K562 (cell line): Measurements from ENCODE around the gene RNF167. TPM values are rescaled to one million over a fixed set of nuclear protein-coding genes. Genes with fewer than 3 reads are reported as not detected.
A peak's percentile ranks its signal among the peaks of the same experiment; 100 is the strongest.

Experiments
- DNMT1 ChIP-seq: fragments of 450-650 bp; IDR thresholded peaks from 2 replicates; pipeline ENCODE4 v1.6.1; 2016; ENCODE audit warnings: antibody characterized with exemption, mild to moderate bottlenecking
- FOS ChIP-seq: IDR thresholded peaks from 3 replicates; pipeline ENCODE4 v1.6.1; 2011; ENCODE audit not compliant: insufficient read length; ENCODE audit errors: extremely low read depth
- GTF2A2 ChIP-seq: IDR thresholded peaks from 2 replicates; pipeline ENCODE4 v1.6.1; 2016; ENCODE audit warnings: mild to moderate bottlenecking, missing genetic modification characterization, missing compliant biosample characterization
- NUFIP1 ChIP-seq: fragments of 450-650 bp; IDR thresholded peaks from 2 replicates; pipeline ENCODE4 v1.6.1; 2018; ENCODE audit not compliant: partially characterized antibody
- PCBP1 ChIP-seq: fragments of 200-400 bp; formaldehyde crosslinking; IDR thresholded peaks from 2 replicates; pipeline ENCODE4 v1.6.1; 2018; ENCODE audit warnings: mild to moderate bottlenecking, low read depth, low read length; ENCODE audit not compliant: poor library complexity, severe bottlenecking
- PHF21A ChIP-seq: fragments of 450-650 bp; IDR thresholded peaks from 2 replicates; pipeline ENCODE4 v1.6.1; 2017; ENCODE audit warnings: low read depth, borderline replicate concordance
- POLR2B ChIP-seq: fragments of 450-650 bp; IDR thresholded peaks from 2 replicates; pipeline ENCODE4 v1.6.1; 2018; ENCODE audit warnings: low read depth; ENCODE audit not compliant: partially characterized antibody
- PRMT5 ChIP-seq: sonication (generic); formaldehyde crosslinking; IDR thresholded peaks from 2 replicates; pipeline ENCODE4 v1.5.0; 2020; ENCODE audit warnings: missing genetic modification reagents
- RNF2 ChIP-seq: sonication (generic); IDR thresholded peaks from 2 replicates; pipeline ENCODE4 v1.6.1; 2016
- SP2 ChIP-seq: IDR thresholded peaks from 2 replicates; pipeline ENCODE4 v1.6.1; 2011; ENCODE audit warnings: mild to moderate bottlenecking, low read depth, low read length, moderate library complexity; ENCODE audit not compliant: poor library complexity, severe bottlenecking; ENCODE audit errors: extremely low read depth
- ZKSCAN3 ChIP-seq: fragments of 250-450 bp; sonication (Bioruptor Pico); IDR thresholded peaks from 2 replicates; pipeline ENCODE4 v1.4.0; 2020
- ZNF134 ChIP-seq: fragments of 250-450 bp; sonication (Bioruptor Pico); conservative IDR thresholded peaks from 2 replicates; pipeline ENCODE4 v1.4.0; 2020
- polyA plus RNA-seq, 8 experiments: library from polyadenylated mRNA; depleted of rRNA in 4 of 8; stranded (reverse) in 5 of 8; unstranded in 3 of 8; fragments of >200 nt; fragmentation: Nextera tagmentation in 2 of 8; fragmentation: Illumina TruSeq in 1 of 8; extraction: Ambion mirVana in 2 of 8; extraction: Trizol in 1 of 8; gene quantifications; 2 replicates each; pipeline versions ENCODE4 v1.2.1 to v1.2.3, GENCODE V29; 2011 to 2014; ENCODE audit warnings: inconsistent platforms in 1 of 8, missing spikeins in 1 of 8
- total RNA-seq, 7 experiments: library from RNA; depleted of rRNA in 6 of 7; stranded (reverse); fragments of >200 nt in 6 of 7; fragmentation: Illumina TruSeq in 2 of 7; extraction: Trizol in 2 of 7; gene quantifications; 2 replicates each; pipeline versions ENCODE4 v1.2.1 to v1.2.3, GENCODE V29; 2011 to 2021; ENCODE audit warnings: low replicate concordance in 1 of 7
- TF ChIP-seq, protein P1 (sequence below): sonication (generic); formaldehyde crosslinking; IDR thresholded peaks from 2 replicates; pipeline ENCODE4 v1.8.0; 2022; ENCODE audit warnings: missing genetic modification reagents, mild to moderate bottlenecking, borderline replicate concordance
- TF ChIP-seq, protein P2 (sequence below), 2 experiments: IDR thresholded peaks; 2 replicates each; pipeline ENCODE4 v1.6.1; 2011; ENCODE audit warnings: borderline replicate concordance in 1 of 2, control low read depth in 1 of 2, low read depth in 1 of 2, low read length in 1 of 2, mild to moderate bottlenecking in 1 of 2, mixed read lengths in 1 of 2, moderate library complexity in 1 of 2; ENCODE audit not compliant: insufficient read depth in 1 of 2, insufficient read length in 1 of 2, poor library complexity in 1 of 2, severe bottlenecking in 1 of 2; ENCODE audit errors: extremely low read depth in 1 of 2
- TF ChIP-seq, protein P3 (sequence below): sonication (generic); formaldehyde crosslinking; IDR thresholded peaks from 2 replicates; pipeline ENCODE4 v1.9.0; 2022; ENCODE audit warnings: mild to moderate bottlenecking, missing genetic modification reagents
- TF ChIP-seq, protein P4 (sequence below): sonication (generic); formaldehyde crosslinking; IDR thresholded peaks from 2 replicates; pipeline ENCODE4 v1.8.0; 2023; ENCODE audit warnings: mild to moderate bottlenecking, missing genetic modification reagents
- TF ChIP-seq, protein P5 (sequence below), 2 experiments: fragments of 200-800 bp in 1 of 2; sonication (Bioruptor generic) in 1 of 2; sonication (generic) in 1 of 2; formaldehyde crosslinking in 1 of 2; IDR thresholded peaks in 1 of 2; conservative IDR thresholded peaks in 1 of 2; 2 replicates each; pipeline versions ENCODE4 v1.5.0 to v1.6.1; 2016 to 2020; ENCODE audit warnings: missing compliant biosample characterization in 1 of 2, missing genetic modification characterization in 1 of 2, missing genetic modification reagents in 1 of 2
- TF ChIP-seq, protein P6 (sequence below), 2 experiments: fragments of 450-650 bp; IDR thresholded peaks; 2 replicates each; pipeline ENCODE4 v1.6.1; 2016

The RNF167 gene
- total and polyA plus RNA-seq, 9 of the 15 experiments (the other 6 are each of a cell fraction or from before 2014, with no cell fraction given) = 16.5 to 143 (median 45.5) TPM

DNA sequence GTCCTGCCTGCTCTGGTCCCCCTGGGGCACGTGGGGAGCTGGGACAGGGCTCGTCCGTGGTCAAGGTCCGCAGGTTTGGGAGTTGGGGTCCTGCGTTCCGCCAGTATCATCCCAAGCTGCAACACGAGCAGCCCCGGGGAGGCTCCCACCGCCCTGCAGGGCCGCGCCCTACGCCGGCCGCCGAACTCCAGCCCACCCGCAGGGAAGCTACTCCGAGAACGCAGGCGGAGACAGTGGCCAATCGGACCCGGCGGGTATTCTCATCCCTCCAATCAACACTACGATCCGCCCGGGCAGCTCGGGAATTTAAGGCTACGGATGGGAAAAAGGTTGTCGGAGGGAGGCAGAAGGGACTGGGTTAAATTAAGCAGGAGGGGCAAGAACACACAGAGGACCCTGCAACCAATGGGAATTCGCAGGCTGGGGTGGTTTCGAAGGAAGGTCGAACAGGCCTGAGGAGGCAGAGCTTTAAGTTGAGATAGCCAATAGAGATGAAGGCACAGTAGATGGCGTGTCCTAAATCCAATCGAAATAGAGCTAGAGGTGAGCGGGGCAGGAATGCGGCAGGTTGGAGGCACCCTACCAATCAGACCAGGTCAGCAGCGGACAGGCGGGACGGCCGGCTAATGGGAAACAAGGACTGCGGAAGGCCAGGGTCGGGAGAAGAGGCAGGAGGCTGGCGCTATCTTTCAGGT, 26.9 kb downstream of the RNF167 start (continued):
- TF ChIP-seq DNMT1 (no peak), PCBP1 (no peak), RNF2 (peak; percentile 33; the same call in 1 of the 2 replicates), ZKSCAN3 (CRISPR knock-in tag) (no peak), NUFIP1 (no peak), PHF21A (no peak), PRMT5 (CRISPR knock-in tag) (no peak), SP2 (peak; percentile 94), GTF2A2 (no peak), FOS (peak; percentile 98), POLR2B (peak; percentile 16), ZNF134 (CRISPR knock-in tag) (no peak)
- TF ChIP-seq, protein P1, sequence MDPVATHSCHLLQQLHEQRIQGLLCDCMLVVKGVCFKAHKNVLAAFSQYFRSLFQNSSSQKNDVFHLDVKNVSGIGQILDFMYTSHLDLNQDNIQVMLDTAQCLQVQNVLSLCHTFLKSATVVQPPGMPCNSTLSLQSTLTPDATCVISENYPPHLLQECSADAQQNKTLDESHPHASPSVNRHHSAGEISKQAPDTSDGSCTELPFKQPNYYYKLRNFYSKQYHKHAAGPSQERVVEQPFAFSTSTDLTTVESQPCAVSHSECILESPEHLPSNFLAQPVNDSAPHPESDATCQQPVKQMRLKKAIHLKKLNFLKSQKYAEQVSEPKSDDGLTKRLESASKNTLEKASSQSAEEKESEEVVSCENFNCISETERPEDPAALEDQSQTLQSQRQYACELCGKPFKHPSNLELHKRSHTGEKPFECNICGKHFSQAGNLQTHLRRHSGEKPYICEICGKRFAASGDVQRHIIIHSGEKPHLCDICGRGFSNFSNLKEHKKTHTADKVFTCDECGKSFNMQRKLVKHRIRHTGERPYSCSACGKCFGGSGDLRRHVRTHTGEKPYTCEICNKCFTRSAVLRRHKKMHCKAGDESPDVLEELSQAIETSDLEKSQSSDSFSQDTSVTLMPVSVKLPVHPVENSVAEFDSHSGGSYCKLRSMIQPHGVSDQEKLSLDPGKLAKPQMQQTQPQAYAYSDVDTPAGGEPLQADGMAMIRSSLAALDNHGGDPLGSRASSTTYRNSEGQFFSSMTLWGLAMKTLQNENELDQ (CRISPR knock-in tag) = no peak
- TF ChIP-seq, protein P2, sequence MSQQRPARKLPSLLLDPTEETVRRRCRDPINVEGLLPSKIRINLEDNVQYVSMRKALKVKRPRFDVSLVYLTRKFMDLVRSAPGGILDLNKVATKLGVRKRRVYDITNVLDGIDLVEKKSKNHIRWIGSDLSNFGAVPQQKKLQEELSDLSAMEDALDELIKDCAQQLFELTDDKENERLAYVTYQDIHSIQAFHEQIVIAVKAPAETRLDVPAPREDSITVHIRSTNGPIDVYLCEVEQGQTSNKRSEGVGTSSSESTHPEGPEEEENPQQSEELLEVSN (IDR thresholded peaks at IDR 0.05; ENCODE audit: borderline replicate concordance in 1 of 2, extremely low read depth in 1 of 2, insufficient read depth in 1 of 2, insufficient read length in 1 of 2, low read depth in 1 of 2, low read length in 1 of 2, poor library complexity in 1 of 2, severe bottlenecking in 1 of 2) = peak in 1 of 2 experiments; percentile 72
- TF ChIP-seq, protein P3, sequence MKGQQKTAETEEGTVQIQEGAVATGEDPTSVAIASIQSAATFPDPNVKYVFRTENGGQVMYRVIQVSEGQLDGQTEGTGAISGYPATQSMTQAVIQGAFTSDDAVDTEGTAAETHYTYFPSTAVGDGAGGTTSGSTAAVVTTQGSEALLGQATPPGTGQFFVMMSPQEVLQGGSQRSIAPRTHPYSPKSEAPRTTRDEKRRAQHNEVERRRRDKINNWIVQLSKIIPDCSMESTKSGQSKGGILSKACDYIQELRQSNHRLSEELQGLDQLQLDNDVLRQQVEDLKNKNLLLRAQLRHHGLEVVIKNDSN (CRISPR knock-in tag) = no peak; the same call in 1 of the 2 replicates
- TF ChIP-seq, protein P4, sequence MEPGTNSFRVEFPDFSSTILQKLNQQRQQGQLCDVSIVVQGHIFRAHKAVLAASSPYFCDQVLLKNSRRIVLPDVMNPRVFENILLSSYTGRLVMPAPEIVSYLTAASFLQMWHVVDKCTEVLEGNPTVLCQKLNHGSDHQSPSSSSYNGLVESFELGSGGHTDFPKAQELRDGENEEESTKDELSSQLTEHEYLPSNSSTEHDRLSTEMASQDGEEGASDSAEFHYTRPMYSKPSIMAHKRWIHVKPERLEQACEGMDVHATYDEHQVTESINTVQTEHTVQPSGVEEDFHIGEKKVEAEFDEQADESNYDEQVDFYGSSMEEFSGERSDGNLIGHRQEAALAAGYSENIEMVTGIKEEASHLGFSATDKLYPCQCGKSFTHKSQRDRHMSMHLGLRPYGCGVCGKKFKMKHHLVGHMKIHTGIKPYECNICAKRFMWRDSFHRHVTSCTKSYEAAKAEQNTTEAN (CRISPR knock-in tag) = no peak
- TF ChIP-seq, protein P5, sequence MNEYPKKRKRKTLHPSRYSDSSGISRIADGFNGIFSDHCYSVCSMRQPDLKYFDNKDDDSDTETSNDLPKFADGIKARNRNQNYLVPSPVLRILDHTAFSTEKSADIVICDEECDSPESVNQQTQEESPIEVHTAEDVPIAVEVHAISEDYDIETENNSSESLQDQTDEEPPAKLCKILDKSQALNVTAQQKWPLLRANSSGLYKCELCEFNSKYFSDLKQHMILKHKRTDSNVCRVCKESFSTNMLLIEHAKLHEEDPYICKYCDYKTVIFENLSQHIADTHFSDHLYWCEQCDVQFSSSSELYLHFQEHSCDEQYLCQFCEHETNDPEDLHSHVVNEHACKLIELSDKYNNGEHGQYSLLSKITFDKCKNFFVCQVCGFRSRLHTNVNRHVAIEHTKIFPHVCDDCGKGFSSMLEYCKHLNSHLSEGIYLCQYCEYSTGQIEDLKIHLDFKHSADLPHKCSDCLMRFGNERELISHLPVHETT (CRISPR knock-in tag; conservative IDR thresholded peaks at IDR 0.05 in 1 of 2, IDR thresholded peaks at IDR 0.05 in 1 of 2) = no peak
- TF ChIP-seq, protein P6, sequence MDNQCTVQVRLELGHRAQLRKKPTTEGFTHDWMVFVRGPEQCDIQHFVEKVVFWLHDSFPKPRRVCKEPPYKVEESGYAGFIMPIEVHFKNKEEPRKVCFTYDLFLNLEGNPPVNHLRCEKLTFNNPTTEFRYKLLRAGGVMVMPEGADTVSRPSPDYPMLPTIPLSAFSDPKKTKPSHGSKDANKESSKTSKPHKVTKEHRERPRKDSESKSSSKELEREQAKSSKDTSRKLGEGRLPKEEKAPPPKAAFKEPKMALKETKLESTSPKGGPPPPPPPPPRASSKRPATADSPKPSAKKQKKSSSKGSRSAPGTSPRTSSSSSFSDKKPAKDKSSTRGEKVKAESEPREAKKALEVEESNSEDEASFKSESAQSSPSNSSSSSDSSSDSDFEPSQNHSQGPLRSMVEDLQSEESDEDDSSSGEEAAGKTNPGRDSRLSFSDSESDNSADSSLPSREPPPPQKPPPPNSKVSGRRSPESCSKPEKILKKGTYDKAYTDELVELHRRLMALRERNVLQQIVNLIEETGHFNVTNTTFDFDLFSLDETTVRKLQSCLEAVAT (IDR thresholded peaks at IDR 0.05) = peak in 1 of 2 experiments; percentile 97; a peak in 2 of 4 replicates
